MM.1S (cell line): ENCODE results near the gene FYCO1.

Experiments used
- DNase-seq: peaks from one replicate; pipeline ENCODE4 v3.0.0-alpha.2; 2015
- H2AFZ ChIP-seq: fragments of 300-600 bp; sonication (generic); 2 replicates; pipeline ENCODE4 v1.6.0; 2016; ENCODE audit warnings: antibody characterized with exemption, low read length
- H3F3A ChIP-seq: fragments of 300-600 bp; sonication (generic); 2 replicates; pipeline ENCODE4 v1.6.1; 2016; ENCODE audit warnings: mild to moderate bottlenecking, antibody characterized with exemption, low read length, moderate library complexity, mixed read lengths; ENCODE audit not compliant: insufficient read depth
- H3K27ac ChIP-seq: fragments of 300-600 bp; sonication (generic); 2 replicates; pipeline ENCODE4 v1.5.1; 2016; ENCODE audit warnings: mild to moderate bottlenecking, low read length
- H3K27me3 ChIP-seq: fragments of 300-600 bp; sonication (generic); replicated peaks from 2 replicates; pipeline ENCODE4 v1.6.0; 2016; ENCODE audit warnings: low read length; ENCODE audit not compliant: insufficient read depth
- H3K36me3 ChIP-seq: fragments of 300-600 bp; sonication (generic); replicated peaks from 2 replicates; pipeline ENCODE4 v1.6.1; 2016; ENCODE audit warnings: mild to moderate bottlenecking, low read length, mixed read lengths; ENCODE audit not compliant: insufficient read depth
- H3K4me1 ChIP-seq: fragments of 300-600 bp; sonication (generic); 2 replicates; pipeline ENCODE4 v1.6.1; 2016; ENCODE audit warnings: low read length, mixed read lengths
- H3K4me2 ChIP-seq: fragments of 300-600 bp; sonication (generic); 2 replicates; pipeline ENCODE4 v1.6.0; 2016; ENCODE audit warnings: low read depth, low read length
- H3K4me3 ChIP-seq: fragments of 300-600 bp; sonication (generic); 2 replicates; pipeline ENCODE4 v1.5.1; 2016; ENCODE audit warnings: low read length, mixed read lengths
- H3K79me2 ChIP-seq: fragments of 300-600 bp; sonication (generic); 2 replicates; pipeline ENCODE4 v1.6.1; 2016; ENCODE audit warnings: mixed run types, low read length, mixed read lengths
- H3K9ac ChIP-seq: fragments of 300-600 bp; sonication (generic); 2 replicates; pipeline ENCODE4 v1.6.1; 2016; ENCODE audit warnings: low read length, mixed read lengths
- H3K9me2 ChIP-seq: fragments of 300-600 bp; sonication (generic); replicated peaks from 2 replicates; pipeline ENCODE4 v1.6.1; 2016; ENCODE audit warnings: mild to moderate bottlenecking, low read length, mixed read lengths; ENCODE audit not compliant: insufficient read depth
- H3K9me3 ChIP-seq: fragments of 300-600 bp; sonication (generic); replicated peaks from 2 replicates; pipeline ENCODE4 v1.6.1; 2016; ENCODE audit warnings: mild to moderate bottlenecking, low read length, mixed read lengths; ENCODE audit not compliant: insufficient read depth
- H4K20me1 ChIP-seq: fragments of 300-600 bp; sonication (generic); 2 replicates; pipeline ENCODE4 v1.6.1; 2016; ENCODE audit warnings: mild to moderate bottlenecking, low read length, moderate library complexity, mixed read lengths; ENCODE audit not compliant: insufficient read depth
- EZH2 ChIP-seq: fragments of 300-600 bp; sonication (generic); optimal IDR thresholded peaks from 2 replicates; pipeline ENCODE3; 2017; ENCODE audit warnings: low read depth, mild to moderate bottlenecking, antibody characterized with exemption, low read length, mixed read lengths
- EZH2phosphoT487 ChIP-seq: fragments of 300-600 bp; sonication (generic); IDR thresholded peaks from 2 replicates; pipeline ENCODE4 v1.6.1; 2018; ENCODE audit warnings: antibody characterized with exemption, low read length
- TF ChIP-seq, protein P1 (sequence below): fragments of 300-600 bp; sonication (generic); IDR thresholded peaks from 2 replicates; pipeline ENCODE4 v1.5.1; 2016; ENCODE audit warnings: antibody characterized with exemption, low read length, mixed read lengths

The FYCO1 gene

DNA sequence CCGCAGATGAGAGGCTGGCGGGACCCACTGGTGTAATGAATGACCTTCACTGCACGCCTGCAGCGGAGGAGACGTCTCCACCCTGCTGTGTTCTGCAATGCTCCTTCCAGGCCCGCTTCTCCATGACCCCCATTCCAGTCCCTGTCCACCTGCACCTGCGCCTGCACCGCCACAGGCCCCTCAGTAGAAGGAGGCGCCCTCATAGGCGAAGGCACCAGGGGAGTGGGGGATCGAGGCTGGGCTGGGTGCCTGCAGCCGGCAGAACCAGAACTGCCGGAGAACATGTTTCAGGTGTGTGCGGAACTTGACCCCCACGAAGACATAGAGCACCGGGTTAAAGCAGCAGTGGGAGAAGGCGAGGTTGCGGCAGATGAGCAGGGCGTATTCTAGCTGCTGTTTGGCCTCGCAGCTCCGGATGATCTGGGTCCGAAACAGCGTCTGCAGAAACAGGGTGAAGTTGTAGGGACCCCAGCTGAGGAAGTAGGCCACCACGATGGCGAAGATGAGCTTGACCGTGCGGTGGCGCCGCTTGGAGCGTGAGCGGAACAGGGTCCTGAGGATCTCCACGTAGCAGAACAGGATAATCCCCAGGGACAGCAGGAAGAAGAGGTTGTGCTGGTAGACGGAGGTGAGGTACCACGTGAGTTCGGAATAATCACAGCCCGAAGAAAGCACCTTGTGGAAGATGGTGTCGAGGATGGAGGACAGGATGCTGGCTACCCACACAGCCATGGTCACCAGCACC, 25.3 kb upstream of the FYCO1 start:
- H3K9ac ChIP-seq: no peak overlapping the region
- H3K79me2 ChIP-seq: 0 out of 2 replicates have a peak, but pooled peaks cover 2% of the 10 kb centered on the region
- no peaks in the 10 kb centered on the region for H3K36me3 ChIP-seq
- no peaks in the 10 kb centered on the region for H3K4me1 ChIP-seq
- no peak overlapping the region for H3K27ac ChIP-seq
- H3K9me3 ChIP-seq: no peaks in the 10 kb centered on the region
- no peak overlapping the region for H2AFZ ChIP-seq
- DNase-seq: no peak
- H4K20me1 ChIP-seq: no peaks in the 10 kb centered on the region
- H3K27me3 ChIP-seq: no peaks in the 10 kb centered on the region
- TF ChIP-seq EZH2 (no peak), EZH2phosphoT487 (no peak)
- TF ChIP-seq, protein P1, sequence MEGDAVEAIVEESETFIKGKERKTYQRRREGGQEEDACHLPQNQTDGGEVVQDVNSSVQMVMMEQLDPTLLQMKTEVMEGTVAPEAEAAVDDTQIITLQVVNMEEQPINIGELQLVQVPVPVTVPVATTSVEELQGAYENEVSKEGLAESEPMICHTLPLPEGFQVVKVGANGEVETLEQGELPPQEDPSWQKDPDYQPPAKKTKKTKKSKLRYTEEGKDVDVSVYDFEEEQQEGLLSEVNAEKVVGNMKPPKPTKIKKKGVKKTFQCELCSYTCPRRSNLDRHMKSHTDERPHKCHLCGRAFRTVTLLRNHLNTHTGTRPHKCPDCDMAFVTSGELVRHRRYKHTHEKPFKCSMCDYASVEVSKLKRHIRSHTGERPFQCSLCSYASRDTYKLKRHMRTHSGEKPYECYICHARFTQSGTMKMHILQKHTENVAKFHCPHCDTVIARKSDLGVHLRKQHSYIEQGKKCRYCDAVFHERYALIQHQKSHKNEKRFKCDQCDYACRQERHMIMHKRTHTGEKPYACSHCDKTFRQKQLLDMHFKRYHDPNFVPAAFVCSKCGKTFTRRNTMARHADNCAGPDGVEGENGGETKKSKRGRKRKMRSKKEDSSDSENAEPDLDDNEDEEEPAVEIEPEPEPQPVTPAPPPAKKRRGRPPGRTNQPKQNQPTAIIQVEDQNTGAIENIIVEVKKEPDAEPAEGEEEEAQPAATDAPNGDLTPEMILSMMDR: no peak
- H3K4me2 ChIP-seq: no peak overlapping the region
- no peaks in the 10 kb centered on the region for H3F3A ChIP-seq
- H3K4me3 ChIP-seq: no peak overlapping the region
- no peaks in the 10 kb centered on the region for H3K9me2 ChIP-seq

DNA sequence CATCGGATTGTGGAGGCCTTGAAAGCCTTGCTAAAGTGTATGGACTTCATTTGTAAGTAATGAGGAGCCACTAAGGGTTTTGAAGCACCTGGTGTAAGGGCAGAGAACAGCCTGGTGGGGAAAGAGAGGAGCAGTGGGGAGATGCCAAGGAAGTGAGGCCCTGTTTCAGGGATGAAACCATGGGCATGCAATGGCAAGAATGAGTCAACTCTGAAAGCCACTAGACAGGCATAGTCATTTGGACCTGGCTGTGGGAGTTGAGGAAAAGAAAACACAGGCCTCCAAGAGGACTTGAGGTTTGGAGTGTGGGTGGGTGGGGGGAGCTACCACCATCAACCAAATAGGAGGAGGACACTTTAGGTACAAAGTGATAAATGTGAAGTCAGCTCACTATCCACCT, 24.1 kb upstream of the FYCO1 start:
- no peak for DNase-seq

DNA sequence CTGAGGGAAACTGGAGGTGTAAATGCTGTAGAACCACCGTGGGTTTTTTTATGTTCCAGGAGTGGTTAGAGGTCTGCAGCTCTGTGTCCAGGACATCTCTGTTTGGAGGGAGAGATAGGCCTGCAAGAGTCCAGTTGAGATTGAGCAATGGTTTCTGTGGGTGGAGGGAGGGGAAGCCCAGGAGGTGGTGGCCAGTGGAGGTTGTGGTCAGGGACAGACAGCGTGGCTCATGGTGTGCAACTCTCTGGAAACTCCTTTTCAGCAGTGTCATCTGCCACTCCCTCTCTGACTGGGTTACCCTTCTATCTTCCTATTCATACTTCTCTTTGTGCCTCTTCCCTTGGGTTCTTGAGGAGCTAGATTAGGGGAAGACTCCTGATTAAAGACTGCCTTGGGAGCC, 22.1 kb upstream of the FYCO1 start:
- H3F3A ChIP-seq: no peaks in the 10 kb centered on the region
- no peaks in the 10 kb centered on the region for H3K9me2 ChIP-seq
- no peaks in the 10 kb centered on the region for H3K4me1 ChIP-seq
- H2AFZ ChIP-seq: no peak overlapping the region
- TF ChIP-seq EZH2phosphoT487 (no peak), EZH2 (no peak)
- TF ChIP-seq, protein P1: no peak
- no peaks in the 10 kb centered on the region for H3K79me2 ChIP-seq
- H3K4me3 ChIP-seq: no peak overlapping the region
- H3K27ac ChIP-seq: no peak overlapping the region
- H3K9ac ChIP-seq: no peak overlapping the region
- no peaks in the 10 kb centered on the region for H3K36me3 ChIP-seq
- H3K27me3 ChIP-seq: no peaks in the 10 kb centered on the region
- H3K9me3 ChIP-seq: no peaks in the 10 kb centered on the region
- no peaks in the 10 kb centered on the region for H4K20me1 ChIP-seq
- H3K4me2 ChIP-seq: no peak overlapping the region
- no peak for DNase-seq

More for the DNA sequence above, 24.1 kb upstream of the FYCO1 start:
- H3K9me2 ChIP-seq: no peaks in the 10 kb centered on the region
- H3K27ac ChIP-seq: no peak overlapping the region
- no peak overlapping the region for H3K4me2 ChIP-seq
- no peaks in the 10 kb centered on the region for H3K36me3 ChIP-seq
- no peaks in the 10 kb centered on the region for H3K4me1 ChIP-seq
- H3K4me3 ChIP-seq: no peak overlapping the region
- TF ChIP-seq, protein P1: no peak
- TF ChIP-seq EZH2phosphoT487: no peak
- no peak for TF ChIP-seq EZH2
- H3K9ac ChIP-seq: no peak overlapping the region
- no peaks in the 10 kb centered on the region for H3K79me2 ChIP-seq
- no peaks in the 10 kb centered on the region for H4K20me1 ChIP-seq
- H3F3A ChIP-seq: no peaks in the 10 kb centered on the region
- H2AFZ ChIP-seq: no peak overlapping the region
- H3K9me3 ChIP-seq: no peaks in the 10 kb centered on the region
- H3K27me3 ChIP-seq: no peaks in the 10 kb centered on the region
